Neural progenitor cell (in vitro differentiated cells): Measurements from ENCODE around the gene MGA. TPM values are rescaled to one million over a fixed set of nuclear protein-coding genes. Genes with fewer than 3 reads are reported as not detected.

ENCODE experiments used
- DNase-seq: peaks from one replicate; pipeline ENCODE4 v3.0.0-alpha.2; 2016; ENCODE audit warnings: low spot score
- H2AFZ ChIP-seq: fragments of 200-600 bp; sonication (generic); replicated peaks from 2 replicates; pipeline ENCODE4 v1.6.1; 2016; ENCODE audit warnings: antibody characterized with exemption
- H3F3A ChIP-seq: fragments of 200-600 bp; sonication (generic); 2 replicates; pipeline ENCODE4 v1.6.1; 2016; ENCODE audit warnings: antibody characterized with exemption, low read depth
- H3K27ac ChIP-seq: fragments of 200-600 bp; sonication (generic); 2 replicates; pipeline ENCODE4 v1.5.1; 2016; ENCODE audit warnings: mild to moderate bottlenecking
- H3K27me3 ChIP-seq: fragments of 200-600 bp; sonication (generic); 2 replicates; pipeline ENCODE4 v1.6.1; 2016; ENCODE audit warnings: mild to moderate bottlenecking, moderate library complexity
- H3K36me3 ChIP-seq: fragments of 200-600 bp; sonication (generic); 2 replicates; pipeline ENCODE4 v1.5.1; 2016
- H3K4me1 ChIP-seq: fragments of 200-600 bp; sonication (generic); 2 replicates; pipeline ENCODE4 v1.6.1; 2016; ENCODE audit warnings: mixed run types
- H3K4me2 ChIP-seq: fragments of 200-600 bp; sonication (generic); 2 replicates; pipeline ENCODE4 v1.6.1; 2016
- H3K4me3 ChIP-seq: fragments of 200-600 bp; sonication (generic); 2 replicates; pipeline ENCODE4 v1.5.1; 2016
- H3K79me2 ChIP-seq: fragments of 200-600 bp; sonication (generic); 2 replicates; pipeline ENCODE4 v1.6.1; 2016; ENCODE audit warnings: low read depth
- H3K9ac ChIP-seq: fragments of 200-600 bp; sonication (generic); 2 replicates; pipeline ENCODE4 v1.6.1; 2016
- H3K9me3 ChIP-seq: fragments of 200-600 bp; sonication (generic); 2 replicates; pipeline ENCODE4 v1.5.1; 2016; ENCODE audit warnings: low read depth
- H4K20me1 ChIP-seq: fragments of 200-600 bp; sonication (generic); 2 replicates; pipeline ENCODE4 v1.6.1; 2016; ENCODE audit warnings: low read depth
- H3K27ac Mint-ChIP-seq: 3 replicates; pipeline ENCODE4 v1.8.0; 2021; ENCODE audit warnings: mixed read lengths
- H3K27me3 Mint-ChIP-seq: 2 replicates; pipeline ENCODE4 v1.8.0; 2022; ENCODE audit warnings: low read depth, mild to moderate bottlenecking, inconsistent platforms, moderate library complexity, mixed read lengths; ENCODE audit not compliant: insufficient read depth
- H3K36me3 Mint-ChIP-seq: 3 replicates; pipeline ENCODE4 v1.8.0; 2021; ENCODE audit warnings: mixed read lengths
- H3K4me1 Mint-ChIP-seq: 3 replicates; pipeline ENCODE4 v1.8.0; 2021; ENCODE audit warnings: mixed read lengths
- H3K4me3 Mint-ChIP-seq: 3 replicates; pipeline ENCODE4 v1.8.0; 2021; ENCODE audit warnings: mild to moderate bottlenecking, moderate library complexity, mixed read lengths
- H3K9me3 Mint-ChIP-seq: 3 replicates; pipeline ENCODE4 v1.8.0; 2020; ENCODE audit warnings: mixed read lengths
- CTCF ChIP-seq: fragments of 200-600 bp; sonication (generic); IDR thresholded peaks from 2 replicates; pipeline ENCODE4 v1.5.1; 2017; ENCODE audit warnings: antibody characterized with exemption, mild to moderate bottlenecking
- EZH2 ChIP-seq: fragments of 200-600 bp; sonication (generic); IDR thresholded peaks from 2 replicates; pipeline ENCODE4 v1.6.1; 2017; ENCODE audit warnings: antibody characterized with exemption, mild to moderate bottlenecking, moderate library complexity
- EZH2phosphoT487 ChIP-seq: fragments of 200-600 bp; sonication (generic); IDR thresholded peaks from 2 replicates; pipeline ENCODE4 v1.6.1; 2017; ENCODE audit warnings: antibody characterized with exemption
- total RNA-seq: library from RNA; depleted of rRNA; stranded (reverse); fragments of >200 nt; gene quantifications from 2 replicates; pipeline ENCODE4 v1.2.3, GENCODE V29; 2015; ENCODE audit warnings: low replicate concordance

The MGA gene
- total RNA-seq, 1 donor from 2014 or later: 73.4 TPM

DNA sequence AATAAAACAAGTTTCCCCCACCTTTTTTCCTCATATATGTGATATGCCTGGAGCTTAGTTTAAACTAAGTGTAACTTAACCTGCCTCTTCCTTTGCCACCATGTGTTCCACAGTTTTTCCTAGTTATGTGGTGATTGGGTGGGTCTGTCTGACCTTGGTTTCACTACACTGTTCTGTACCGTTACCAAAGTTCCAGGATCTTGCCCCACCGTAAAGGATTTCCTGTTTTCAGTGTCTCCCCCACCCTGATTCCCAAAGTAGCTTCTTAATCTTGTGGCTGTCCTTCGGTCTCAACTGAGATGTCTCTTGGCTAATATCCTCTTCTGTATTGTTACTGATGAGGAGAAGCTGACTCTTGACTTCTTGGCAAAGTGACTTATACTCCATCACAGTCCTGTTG lies 6.4 kb upstream of the MGA start:
- no peaks in the 10 kb centered on the region for H3K27me3 Mint-ChIP-seq
- H3K27ac Mint-ChIP-seq: no peak overlapping the region
- no peak overlapping the region for H3K27ac ChIP-seq

DNA sequence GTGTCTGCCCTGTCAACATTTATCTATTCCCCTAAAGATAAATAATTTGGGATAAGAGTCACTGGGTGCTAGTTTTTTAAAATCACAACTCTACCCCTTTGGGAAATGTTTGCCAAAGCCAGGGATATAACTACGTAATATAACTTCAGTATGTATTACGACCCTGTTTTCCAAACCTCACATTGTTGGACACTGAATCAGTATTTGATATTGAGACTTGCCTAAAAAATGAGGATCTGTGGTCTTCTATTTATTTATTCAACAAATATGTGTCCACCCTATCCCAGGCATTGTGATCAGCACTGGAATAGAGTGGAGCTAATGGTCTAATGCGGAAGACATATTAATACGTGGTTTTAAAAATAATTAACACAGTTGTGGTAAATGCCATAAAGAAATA lies 4.5 kb upstream of the MGA start:
- no peaks in the 10 kb centered on the region for H3K4me1 ChIP-seq
- peaks cover 21% of the 10 kb centered on the region for H3F3A ChIP-seq
- peaks cover 2% of the 10 kb centered on the region for H3K36me3 Mint-ChIP-seq
- no peak overlapping the region for H3K27ac Mint-ChIP-seq
- no peak overlapping the region for H3K9ac ChIP-seq
- H3K4me3 Mint-ChIP-seq: no peak overlapping the region
- H3K27me3 Mint-ChIP-seq: peaks cover 7% of the 10 kb centered on the region
- no peaks in the 10 kb centered on the region for H3K36me3 ChIP-seq
- TF ChIP-seq EZH2phosphoT487 (no peak), CTCF (no peak), EZH2 (no peak)
- DNase-seq: no peak
- H3K4me3 ChIP-seq: no peak overlapping the region
- H4K20me1 ChIP-seq: peaks cover under 1% of the 10 kb centered on the region
- peaks cover 1% of the 10 kb centered on the region for H3K79me2 ChIP-seq
- peaks cover 4% of the 10 kb centered on the region for H3K4me1 Mint-ChIP-seq
- H3K4me2 ChIP-seq: no peak overlapping the region
- H3K27me3 ChIP-seq: peaks cover 29% of the 10 kb centered on the region
- no peaks in the 10 kb centered on the region for H3K9me3 ChIP-seq
- H3K9me3 Mint-ChIP-seq: peaks cover 6% of the 10 kb centered on the region
- no peak overlapping the region for H2AFZ ChIP-seq
- H3K27ac ChIP-seq: no peak overlapping the region

More for the DNA sequence above, 6.4 kb upstream of the MGA start:
- Histone ChIP-seq H3K9ac (no peak overlapping the region), H3K4me3 (no peak overlapping the region), H3F3A (peaks cover 3% of the 10 kb centered on the region), H4K20me1 (no peaks in the 10 kb centered on the region), H3K36me3 (no peaks in the 10 kb centered on the region), H3K27me3 (peaks cover 18% of the 10 kb centered on the region), H3K4me1 (no peaks in the 10 kb centered on the region), H3K9me3 (no peaks in the 10 kb centered on the region), H2AFZ (no peak overlapping the region), H3K4me2 (no peak overlapping the region), H3K79me2 (no peaks in the 10 kb centered on the region)
- TF ChIP-seq EZH2 (no peak), CTCF (no peak)
- H3K4me3 Mint-ChIP-seq: no peak overlapping the region
- peaks cover 1% of the 10 kb centered on the region for H3K9me3 Mint-ChIP-seq
- DNase-seq: no peak
- no peaks in the 10 kb centered on the region for H3K4me1 Mint-ChIP-seq
- peaks cover 4% of the 10 kb centered on the region for H3K36me3 Mint-ChIP-seq

DNA sequence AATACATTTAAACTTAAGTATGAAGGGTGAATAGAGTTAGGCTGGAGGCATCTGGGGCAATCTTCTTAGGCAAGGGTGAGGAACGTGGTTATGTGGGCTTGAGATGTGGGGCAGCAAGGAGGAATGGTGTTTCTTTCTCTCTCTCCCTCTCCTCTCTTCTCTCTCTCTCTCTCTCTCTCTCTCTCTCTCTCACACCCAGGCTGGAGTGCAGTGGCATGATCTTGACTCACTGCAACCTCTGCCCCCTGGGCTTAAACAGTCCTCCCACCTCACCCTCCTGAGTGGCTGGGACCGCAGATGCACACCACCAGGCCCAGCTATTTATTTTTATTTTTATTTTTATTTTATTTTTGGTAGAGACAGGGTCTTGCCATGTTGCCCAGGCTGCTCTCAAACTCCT lies 4.0 kb upstream of the MGA start:
- no peak overlapping the region for H3K27ac ChIP-seq
- no peak overlapping the region for H2AFZ ChIP-seq
- H3K4me2 ChIP-seq: no peak overlapping the region
- no peaks in the 10 kb centered on the region for H3K9me3 ChIP-seq
- H3K27me3 ChIP-seq: peaks cover 29% of the 10 kb centered on the region
- no peak overlapping the region for H3K9ac ChIP-seq
- Mint-ChIP-seq H3K4me1 (peaks cover 7% of the 10 kb centered on the region), H3K36me3 (peaks cover 2% of the 10 kb centered on the region), H3K27me3 (peaks cover 7% of the 10 kb centered on the region), H3K9me3 (peaks cover 6% of the 10 kb centered on the region), H3K4me3 (no peak overlapping the region), H3K27ac (no peak overlapping the region)
- H3K79me2 ChIP-seq: peaks cover 6% of the 10 kb centered on the region
- peaks cover 5% of the 10 kb centered on the region for H4K20me1 ChIP-seq
- no peaks in the 10 kb centered on the region for H3K36me3 ChIP-seq
- DNase-seq: no peak
- no peak overlapping the region for H3K4me3 ChIP-seq
- H3F3A ChIP-seq: peaks cover 26% of the 10 kb centered on the region
- TF ChIP-seq EZH2phosphoT487 (no peak), EZH2 (no peak), CTCF (no peak)
- H3K4me1 ChIP-seq: no peaks in the 10 kb centered on the region
